Ovary (tissue), 3 donors: Measurements from ENCODE around the gene GNG14.

ENCODE experiments used
- CTCF ChIP-seq, 3 donors: fragments of 450-650 bp in 2 of 3; fragments of 200-600 bp in 1 of 3; IDR thresholded peaks; one replicate each; pipeline versions ENCODE4 v1.5.1 to v1.8.0; 2016 to 2022; ENCODE audit warnings: antibody characterized with exemption in 3 of 3, mild to moderate bottlenecking in 1 of 3
- POLR2A ChIP-seq: fragments of 450-650 bp; IDR thresholded peaks from one replicate; pipeline ENCODE4 v1.6.1; 2017; ENCODE audit warnings: antibody characterized with exemption, mild to moderate bottlenecking, moderate library complexity
- donor health status: DM: no; HTN: no; CAD: no.

- no peak for TF ChIP-seq CTCF (IDR thresholded peaks at IDR 0.05)
- no peak for TF ChIP-seq POLR2A
Measured at GRCh38 chr19:12711187-12711586, 23.4 kb downstream of the GNG14 start.
